Kidney (tissue), 14 donors: ENCODE data around the gene ABHD11. TPM values are rescaled to one million over a fixed set of nuclear protein-coding genes. Genes with fewer than 3 reads are reported as not detected.

ENCODE experiments used
- DNase-seq, 5 donors: peaks; one replicate each; pipeline ENCODE4 v3.0.0-alpha.2; 2013 to 2020
- FAIRE-seq: peaks from 2 replicates; lab custom pipeline; 2012; peaks lifted over from hg19 to GRCh38; lab: Jason Lieb, UNC
- H3K27ac ChIP-seq, 2 donors: one replicate each; pipeline ENCODE4 v1.7.0; 2013; ENCODE audit warnings: low read depth in 2 of 2, low read length in 2 of 2, inconsistent platforms in 1 of 2
- H3K27me3 ChIP-seq: one replicate; pipeline ENCODE4 v1.7.1; 2013; ENCODE audit warnings: low read length, inconsistent platforms; ENCODE audit not compliant: control insufficient read depth, insufficient read depth
- H3K36me3 ChIP-seq, 3 donors: one replicate each; pipeline versions ENCODE4 v1.7.0 to v1.7.1; 2013; ENCODE audit warnings: low read length in 3 of 3, control low read depth in 1 of 3, inconsistent platforms in 1 of 3; ENCODE audit not compliant: insufficient read depth in 3 of 3, control insufficient read depth in 2 of 3
- H3K4me1 ChIP-seq, 3 donors: one replicate each; pipeline versions ENCODE4 v1.7.0 to v1.7.1; 2013; ENCODE audit warnings: low read length in 3 of 3, inconsistent platforms in 1 of 3, low read depth in 1 of 3; ENCODE audit not compliant: control insufficient read depth in 2 of 3, insufficient read depth in 2 of 3
- H3K4me3 ChIP-seq, 3 donors: one replicate each; pipeline versions ENCODE4 v1.7.0 to v1.8.1; 2013; ENCODE audit warnings: low read length in 3 of 3, control low read depth in 1 of 3, inconsistent platforms in 1 of 3
- H3K9ac ChIP-seq, 3 donors: one replicate each; pipeline versions ENCODE4 v1.7.0 to v1.7.1; 2013; ENCODE audit warnings: low read length in 3 of 3, control low read depth in 1 of 3, inconsistent platforms in 1 of 3
- H3K9me3 ChIP-seq, 3 donors: one replicate each; pipeline versions ENCODE4 v1.7.0 to v1.7.1; 2013; ENCODE audit warnings: low read length in 3 of 3, control low read depth in 1 of 3, inconsistent platforms in 1 of 3; ENCODE audit not compliant: control insufficient read depth in 2 of 3, insufficient read depth in 1 of 3
- intact Hi-C: fragments of 100-400 bp; cut with DNase I; formaldehyde crosslinking; loops from one replicate; pipeline ENCODE4 v1.11.1; 2022
- polyA plus RNA-seq: library from polyadenylated mRNA; stranded (reverse); fragments of 350-450 nt; fragmentation: Illumina TruSeq; extraction: RNeasy Lipid Tissue Mini Kit (QIAGEN cat#74804); gene quantifications from one replicate; pipeline ENCODE4 v1.2.3, GENCODE V29; 2014; ENCODE audit warnings: low read depth, low replicate concordance; ENCODE audit not compliant: insufficient read depth
- total RNA-seq: library from RNA; stranded (reverse); fragmentation: NEBNext Ultra II Directional; extraction: Animal tissue kit (Norgen Biotek cat#: 25700); gene quantifications from one replicate; pipeline ENCODE4 v1.2.1, GENCODE V29; 2021
- TF ChIP-seq, protein P1 (sequence below): IDR thresholded peaks from 3 replicates; pipeline ENCODE4 v1.5.1; 2012; ENCODE audit warnings: mild to moderate bottlenecking, moderate library complexity, borderline replicate concordance; ENCODE audit not compliant: insufficient read depth; ENCODE audit errors: extremely low read depth
- donor health status: control.
- donor health status: control.
- donor health status: control.
- donor health status: control.
- donor health status: control.
- donor health status: DM: yes; HTN: yes; CAD: no.
- donor health status: Normal renal cell carcinoma (clear cell type).

ABHD11 gene
- total and polyA plus RNA-seq, 2 donors from 2014 or later = 55.3 to 95.7 TPM

DNA sequence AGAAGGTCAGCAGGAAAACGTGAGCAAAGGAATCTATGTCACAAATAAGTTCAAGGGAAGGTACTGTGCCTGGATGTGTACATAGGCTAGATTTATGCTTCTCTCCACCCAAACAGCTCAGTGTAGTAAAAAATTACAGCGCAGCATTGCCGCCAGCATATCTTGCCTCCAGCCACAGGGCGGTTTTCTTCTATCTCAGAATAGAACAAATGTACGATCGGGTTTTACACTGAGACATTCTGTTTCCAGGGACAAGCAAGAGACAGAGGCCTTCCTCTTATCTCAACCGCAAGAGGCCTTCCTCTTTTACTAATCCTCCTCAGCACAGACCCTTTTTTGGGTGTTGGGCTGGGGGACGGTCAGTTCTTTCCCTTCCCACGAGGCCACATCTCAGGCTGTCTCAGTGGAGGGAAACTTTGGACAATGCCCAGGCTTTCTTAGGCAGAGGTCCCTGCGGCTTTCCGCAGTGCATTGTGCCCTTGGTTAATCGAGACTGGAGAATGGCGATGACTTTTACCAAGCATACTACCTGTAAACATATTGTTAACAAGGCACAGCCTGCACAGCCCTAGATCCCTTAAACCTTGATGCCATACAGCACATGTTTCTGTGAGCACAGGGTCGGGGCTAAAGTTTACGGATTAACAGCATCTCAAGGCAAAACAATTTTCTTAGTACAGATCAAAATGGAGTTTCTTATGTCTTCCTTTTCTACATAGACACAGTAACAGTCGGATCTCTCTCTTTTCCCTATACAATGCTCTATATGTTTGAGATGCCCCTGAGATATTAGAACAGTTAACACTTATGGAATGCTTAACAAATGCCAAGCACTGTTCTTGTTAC lies 11.6 kb upstream of the ABHD11 start:
- H3K27ac ChIP-seq = no peak overlapping the region
- H3K36me3 ChIP-seq = no peaks in the 10 kb centered on the region
- FAIRE-seq (no peak), DNase-seq (no peak)
- H3K4me3 ChIP-seq = no peak overlapping the region
- no peaks in the 10 kb centered on the region for H3K9me3 ChIP-seq
- no peak overlapping the region for H3K9ac ChIP-seq
- intact Hi-C loops = no loop called here
- no peaks in the 10 kb centered on the region for H3K27me3 ChIP-seq
- H3K4me1 ChIP-seq = no peaks in the 10 kb centered on the region
- TF ChIP-seq, protein P1, sequence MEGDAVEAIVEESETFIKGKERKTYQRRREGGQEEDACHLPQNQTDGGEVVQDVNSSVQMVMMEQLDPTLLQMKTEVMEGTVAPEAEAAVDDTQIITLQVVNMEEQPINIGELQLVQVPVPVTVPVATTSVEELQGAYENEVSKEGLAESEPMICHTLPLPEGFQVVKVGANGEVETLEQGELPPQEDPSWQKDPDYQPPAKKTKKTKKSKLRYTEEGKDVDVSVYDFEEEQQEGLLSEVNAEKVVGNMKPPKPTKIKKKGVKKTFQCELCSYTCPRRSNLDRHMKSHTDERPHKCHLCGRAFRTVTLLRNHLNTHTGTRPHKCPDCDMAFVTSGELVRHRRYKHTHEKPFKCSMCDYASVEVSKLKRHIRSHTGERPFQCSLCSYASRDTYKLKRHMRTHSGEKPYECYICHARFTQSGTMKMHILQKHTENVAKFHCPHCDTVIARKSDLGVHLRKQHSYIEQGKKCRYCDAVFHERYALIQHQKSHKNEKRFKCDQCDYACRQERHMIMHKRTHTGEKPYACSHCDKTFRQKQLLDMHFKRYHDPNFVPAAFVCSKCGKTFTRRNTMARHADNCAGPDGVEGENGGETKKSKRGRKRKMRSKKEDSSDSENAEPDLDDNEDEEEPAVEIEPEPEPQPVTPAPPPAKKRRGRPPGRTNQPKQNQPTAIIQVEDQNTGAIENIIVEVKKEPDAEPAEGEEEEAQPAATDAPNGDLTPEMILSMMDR = no peak

DNA sequence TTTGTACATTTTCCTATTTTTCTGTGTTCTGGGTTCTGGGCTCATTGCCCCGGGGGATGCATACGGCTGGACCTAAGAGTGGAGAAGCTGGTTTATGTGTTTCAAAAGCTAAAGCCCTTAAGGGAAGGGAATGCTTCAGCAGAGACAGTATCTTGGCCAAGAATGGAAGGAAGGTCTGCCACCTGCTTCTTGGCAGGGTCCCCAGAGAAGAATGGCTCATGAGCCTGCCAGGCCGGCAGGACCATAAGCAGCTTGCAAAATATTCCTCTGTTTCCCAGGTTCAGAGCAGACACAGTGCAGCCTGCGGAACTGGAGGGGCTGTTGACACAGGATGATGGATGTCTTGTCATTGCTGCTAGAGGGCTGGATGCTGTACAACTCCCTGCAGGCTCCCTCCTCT lies 7.8 kb upstream of the ABHD11 start:
- intact Hi-C loops = no loop called here
- Histone ChIP-seq H3K4me1 (peaks cover 4 to 23% (median 14%) of the 10 kb centered on the region in 3 donors), H3K36me3 (no peaks in the 10 kb centered on the region), H3K9ac (no peak overlapping the region), H3K27ac (no peak overlapping the region), H3K4me3 (no peak overlapping the region), H3K27me3 (no peaks in the 10 kb centered on the region), H3K9me3 (no peaks in the 10 kb centered on the region)
- no peak for FAIRE-seq
- TF ChIP-seq, protein P1 = no peak
- DNase-seq = no peak

DNA sequence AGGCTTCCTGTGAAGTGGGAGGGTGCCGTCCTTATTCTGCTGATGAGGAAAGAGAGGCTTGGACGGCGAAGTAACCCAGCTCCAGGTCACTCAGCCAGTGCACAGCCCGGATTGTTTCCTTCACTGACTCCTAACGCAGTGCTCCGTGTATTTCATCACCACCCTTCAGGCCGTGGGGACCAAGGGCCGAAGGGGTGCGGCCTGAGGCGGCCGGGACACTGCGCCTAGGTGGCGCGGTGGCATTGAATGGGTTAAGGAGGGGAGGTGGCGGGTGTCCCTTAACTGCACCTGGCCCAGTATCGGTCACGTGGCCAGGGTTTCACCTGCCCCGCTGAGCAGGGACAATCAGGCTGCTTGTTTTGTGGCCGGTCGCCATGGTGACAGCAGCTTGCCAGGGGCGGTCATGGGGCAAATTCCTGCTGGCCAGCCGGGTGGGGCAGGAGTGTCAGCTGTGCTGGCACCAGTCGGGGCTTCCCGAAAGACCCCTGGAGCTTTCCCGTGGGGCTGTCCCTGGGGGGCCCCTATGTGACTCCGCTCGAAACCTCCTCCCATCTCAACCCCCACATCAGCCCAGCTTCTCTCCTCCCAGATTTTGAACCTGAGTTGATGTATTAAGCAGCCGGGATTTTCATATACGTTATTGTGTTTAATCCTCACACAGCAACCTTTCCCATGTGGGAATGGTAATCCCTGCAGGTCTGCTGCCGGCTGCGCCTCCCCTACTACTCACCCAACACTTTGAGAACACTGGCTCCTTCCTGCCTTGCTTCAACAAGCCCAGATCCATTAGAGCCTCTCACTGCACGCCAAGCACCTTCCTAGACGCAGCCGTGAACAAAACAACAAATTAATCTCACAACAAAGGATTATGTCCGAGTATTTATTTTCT lies 4.4 kb upstream of the ABHD11 start:
- Histone ChIP-seq H3K27me3 (no peaks in the 10 kb centered on the region), H3K27ac (peak overlapping the region; percentile 98 to 99), H3K9me3 (no peaks in the 10 kb centered on the region), H3K4me3 (peak overlapping the region in 2 of 3 donors; percentile 40 to 53), H3K4me1 (peaks cover 4 to 23% (median 14%) of the 10 kb centered on the region in 3 donors), H3K9ac (peak overlapping the region in 2 of 3 donors; percentile 46 to 87), H3K36me3 (no peaks in the 10 kb centered on the region)
- TF ChIP-seq, protein P1 = peak; percentile 9
- no peak for FAIRE-seq
- intact Hi-C loops = no loop called here
- peak; percentile 98 to 99 (median 99) for DNase-seq
